GM18526 (cell line): ENCODE data around the gene LRMDA.

Experiments
- POLR2A ChIP-seq: IDR thresholded peaks from 3 replicates; pipeline ENCODE4 v1.6.1; 2011; ENCODE audit not compliant: insufficient read length; ENCODE audit errors: extremely low read depth

Gene LRMDA

DNA sequence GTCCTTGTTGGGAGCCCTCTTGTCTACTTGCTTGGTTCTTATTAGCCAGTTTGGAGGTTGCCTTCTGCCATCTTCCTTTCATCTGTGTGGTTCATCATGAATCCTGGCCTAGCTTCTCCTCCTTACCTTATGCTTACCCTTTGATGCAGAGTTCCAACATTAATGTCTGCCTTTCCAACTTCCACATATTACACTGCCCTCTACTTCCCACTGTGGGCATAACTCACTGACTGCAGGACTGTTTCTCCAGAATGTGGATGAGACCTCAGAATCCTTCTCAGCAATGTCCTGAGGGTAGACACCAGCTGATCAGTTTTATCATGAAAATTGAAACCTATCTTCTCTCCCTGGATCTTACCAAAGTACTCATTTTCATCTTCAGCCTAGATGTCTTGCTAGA is 491.0 kb downstream of the LRMDA start:
- TF ChIP-seq POLR2A, result no peak

DNA sequence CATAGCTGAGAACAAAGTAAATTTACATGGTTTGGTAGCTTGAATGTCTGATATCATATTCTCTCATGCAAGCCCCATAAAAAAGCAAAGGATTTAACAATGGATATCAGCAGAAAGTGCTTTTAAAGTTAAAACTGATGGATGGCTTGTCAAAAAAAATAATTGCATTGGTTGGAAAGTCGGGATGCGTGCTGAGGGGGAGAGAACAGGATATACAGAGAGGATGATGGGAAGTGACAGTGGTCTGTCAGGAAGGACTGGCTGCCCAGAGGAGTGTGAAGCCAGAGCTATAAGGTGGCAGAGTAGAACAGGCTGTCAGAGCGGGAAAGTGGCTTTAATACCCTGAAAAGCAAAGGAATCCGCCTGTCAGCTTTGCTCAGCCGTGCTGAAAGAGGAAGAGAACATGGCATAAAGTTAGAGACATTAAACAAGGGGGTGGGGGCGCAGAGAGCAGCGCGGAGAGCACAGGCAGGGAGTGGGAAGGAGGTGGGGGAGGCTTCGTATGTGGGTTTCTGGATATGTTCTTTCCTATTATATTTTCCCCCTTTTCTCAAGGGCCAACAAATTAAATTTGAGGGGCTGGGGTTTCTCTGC is 493.0 kb downstream of the LRMDA start:
- no peak for TF ChIP-seq POLR2A

DNA sequence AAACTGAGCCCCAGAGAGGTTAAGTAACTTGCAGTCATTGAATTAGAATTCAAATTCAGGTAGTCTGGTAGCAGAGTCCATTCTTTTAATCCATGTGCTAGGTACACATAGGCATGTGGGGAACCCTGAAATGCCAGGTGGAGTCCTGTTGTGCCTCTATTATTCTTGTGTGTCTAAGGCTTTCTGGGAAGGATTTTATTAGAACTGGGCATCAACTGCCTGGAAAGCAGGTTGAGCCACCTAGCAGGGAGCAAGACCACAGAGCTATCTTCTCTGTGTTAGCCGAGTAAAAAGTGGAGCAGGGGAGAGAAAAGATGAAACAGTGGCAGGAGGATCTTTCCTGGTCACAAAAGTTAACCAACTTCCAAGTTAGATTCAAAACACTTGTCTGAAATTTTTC is 494.6 kb downstream of the LRMDA start:
- TF ChIP-seq POLR2A, result no peak

DNA sequence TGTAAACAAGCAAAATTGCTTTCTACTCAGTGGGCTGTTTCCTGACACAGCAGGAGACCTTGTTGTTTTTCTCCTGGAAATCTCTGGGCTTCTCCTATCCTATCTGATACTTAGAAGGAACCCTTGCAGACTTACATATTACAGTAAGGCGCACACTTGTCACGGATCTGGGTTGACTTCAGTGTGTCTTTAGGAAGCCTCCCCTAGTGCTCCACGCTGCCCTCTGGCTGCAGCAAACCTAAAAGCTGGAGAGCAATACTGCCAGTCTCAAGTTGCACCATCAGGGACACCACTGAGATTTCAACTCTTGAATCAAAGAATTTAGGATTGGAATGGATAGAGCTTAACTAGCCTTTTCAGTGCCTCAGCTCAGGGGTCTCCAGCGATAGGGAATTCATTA is 495.3 kb downstream of the LRMDA start:
- TF ChIP-seq POLR2A, result no peak

DNA sequence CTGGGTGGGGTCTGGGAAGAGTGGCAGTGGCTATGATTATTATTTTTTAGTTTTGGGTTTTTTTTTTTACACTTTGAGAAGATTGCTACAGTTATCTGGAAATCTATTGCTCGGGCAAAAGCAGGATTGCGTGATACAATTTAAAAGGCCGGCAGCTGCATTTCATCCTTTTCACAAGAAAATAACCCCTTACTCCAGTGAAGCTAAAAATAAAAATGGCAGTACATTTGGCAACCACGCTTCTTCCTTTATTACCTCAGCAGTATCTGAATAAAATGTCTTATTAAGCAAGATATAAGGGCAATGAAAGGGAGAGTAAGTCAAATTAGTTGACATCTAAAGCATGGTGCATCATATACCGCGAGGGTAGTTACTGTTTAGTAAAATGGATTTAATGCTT is 496.8 kb downstream of the LRMDA start:
- no peak for TF ChIP-seq POLR2A

DNA sequence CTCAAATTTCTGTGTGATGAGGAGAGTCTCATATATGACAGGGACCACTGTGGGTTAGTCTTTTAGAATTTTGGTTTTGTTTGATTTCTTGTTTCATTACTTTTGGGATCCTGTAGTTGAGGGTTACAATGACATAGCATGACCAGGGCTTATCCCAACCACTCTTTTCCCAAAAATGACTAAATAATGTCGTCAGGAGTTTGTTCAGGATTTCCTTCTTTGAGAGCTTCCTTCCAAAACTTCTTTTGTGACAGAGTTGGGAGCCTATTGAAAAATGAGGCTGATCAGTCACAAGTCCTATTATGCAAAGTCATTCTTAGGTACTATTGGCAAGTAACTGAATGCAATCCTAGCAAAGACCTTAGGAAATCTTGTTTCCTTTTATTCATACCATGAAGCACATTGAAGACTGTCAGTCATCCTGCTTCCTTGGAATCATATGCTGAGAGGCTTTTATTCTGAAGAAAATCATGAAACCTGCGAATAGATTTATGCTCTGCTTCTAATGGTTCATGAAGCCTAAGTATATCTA is 498.3 kb downstream of the LRMDA start:
- no peak for TF ChIP-seq POLR2A

DNA sequence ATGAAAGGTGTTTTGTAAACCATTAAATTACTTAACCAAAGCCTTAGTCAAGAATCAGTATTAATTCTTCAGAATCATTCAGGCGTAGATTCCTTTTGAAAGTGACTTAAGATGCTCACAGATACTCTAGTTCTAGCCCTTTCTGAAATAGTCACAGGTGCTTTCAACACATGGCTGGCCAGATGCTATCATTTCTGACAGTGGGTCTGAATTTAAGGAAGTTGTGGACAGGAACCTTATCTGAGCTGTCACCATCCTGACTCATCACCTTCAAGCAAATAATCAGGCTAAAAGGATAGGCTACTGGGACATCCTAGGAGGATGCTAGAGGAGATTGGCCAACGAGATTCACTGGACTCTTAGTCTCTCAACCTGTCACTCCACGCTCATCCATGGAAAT is 501.5 kb downstream of the LRMDA start:
- no peak for TF ChIP-seq POLR2A

DNA sequence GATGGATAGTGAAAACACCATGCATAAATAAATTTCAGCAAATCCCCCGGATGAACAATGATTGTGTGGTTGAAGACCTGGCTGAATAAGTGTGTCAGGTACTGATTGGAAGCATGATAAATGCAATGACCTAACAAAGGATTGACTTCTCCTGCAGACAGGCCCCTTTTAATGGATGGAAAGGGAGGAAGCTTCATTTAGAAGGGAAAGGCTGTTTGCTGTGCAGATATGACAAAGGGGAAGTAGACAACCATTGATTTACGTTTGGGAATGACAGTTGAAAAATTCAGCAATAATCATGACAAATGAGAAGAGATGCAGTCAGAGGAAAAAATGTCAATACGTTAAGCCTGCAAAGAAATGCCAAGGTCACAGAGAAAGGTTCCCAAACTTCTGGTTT is 503.8 kb downstream of the LRMDA start:
- TF ChIP-seq POLR2A, result no peak

DNA sequence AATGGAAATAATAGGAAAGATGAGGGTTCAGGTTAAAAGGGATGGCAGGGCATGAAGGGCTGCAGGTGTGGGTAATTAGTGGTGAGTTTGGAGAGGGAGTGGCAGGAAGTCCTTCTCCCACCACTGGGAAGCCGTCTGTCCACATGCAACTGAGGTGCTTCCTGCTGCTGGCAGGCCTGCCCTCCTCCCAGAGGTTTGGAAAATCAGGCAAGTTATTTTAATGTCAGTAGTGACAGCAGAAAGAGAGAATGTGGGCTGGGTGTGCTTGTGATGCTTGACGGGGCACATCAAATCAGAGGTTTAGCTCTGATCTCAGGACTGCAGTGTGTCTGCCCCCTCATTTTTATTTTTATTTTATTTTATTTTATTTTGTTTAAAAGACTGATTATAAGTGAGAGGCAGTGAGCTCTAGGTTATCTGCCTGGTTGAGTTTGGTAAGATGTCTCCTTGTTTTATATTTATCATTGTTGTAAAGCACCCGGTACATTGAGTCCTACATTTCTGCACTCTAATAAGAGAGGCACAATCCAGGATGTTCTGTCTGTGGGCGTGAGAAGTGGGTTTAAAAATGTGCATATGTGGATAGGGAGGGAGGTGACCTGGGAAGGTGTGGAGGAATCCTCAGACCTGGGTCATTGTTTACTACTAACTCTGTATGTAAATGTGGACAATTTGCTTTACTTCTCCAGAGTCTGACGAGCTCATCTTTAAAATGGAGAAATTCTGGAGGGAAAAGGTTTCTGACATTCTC is 504.4 kb downstream of the LRMDA start:
- TF ChIP-seq POLR2A, result no peak

DNA sequence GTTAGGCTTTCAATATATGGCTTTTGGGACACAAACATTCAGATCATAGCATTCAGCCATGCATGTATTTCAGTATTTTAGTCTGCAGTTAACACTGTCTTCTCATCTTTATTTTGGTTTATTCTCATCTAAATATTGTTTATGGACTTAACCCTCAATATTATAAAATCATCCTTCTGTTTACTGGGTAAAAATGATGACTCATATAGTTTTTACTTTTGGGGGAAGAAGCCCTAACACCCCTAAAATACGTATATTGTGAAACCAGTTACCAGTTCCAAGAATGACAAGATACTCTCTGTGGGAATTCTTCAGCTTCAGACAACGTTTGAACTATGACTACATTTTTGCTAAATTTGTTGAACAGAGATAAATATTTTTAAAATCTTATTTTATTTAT is 505.4 kb downstream of the LRMDA start:
- no peak for TF ChIP-seq POLR2A

DNA sequence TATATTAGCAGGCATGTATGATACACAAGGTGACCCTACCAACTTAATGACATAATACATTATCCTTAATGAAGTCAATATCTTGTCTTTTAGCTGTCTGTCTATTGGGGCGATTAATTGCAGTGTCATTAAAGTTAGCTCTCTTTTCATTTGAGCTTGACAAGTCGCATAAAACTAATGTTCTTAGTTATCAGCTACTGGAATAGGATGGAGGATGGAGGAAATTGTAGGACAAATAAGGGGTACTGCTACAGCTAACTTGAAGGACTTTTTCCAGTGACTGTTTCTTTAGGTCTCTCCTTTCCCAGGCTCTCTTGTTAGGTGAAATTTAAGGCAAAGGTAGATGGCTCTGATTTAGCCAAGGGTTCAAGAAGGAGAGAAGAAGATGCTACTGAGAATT is 506.4 kb downstream of the LRMDA start:
- TF ChIP-seq POLR2A, result no peak

DNA sequence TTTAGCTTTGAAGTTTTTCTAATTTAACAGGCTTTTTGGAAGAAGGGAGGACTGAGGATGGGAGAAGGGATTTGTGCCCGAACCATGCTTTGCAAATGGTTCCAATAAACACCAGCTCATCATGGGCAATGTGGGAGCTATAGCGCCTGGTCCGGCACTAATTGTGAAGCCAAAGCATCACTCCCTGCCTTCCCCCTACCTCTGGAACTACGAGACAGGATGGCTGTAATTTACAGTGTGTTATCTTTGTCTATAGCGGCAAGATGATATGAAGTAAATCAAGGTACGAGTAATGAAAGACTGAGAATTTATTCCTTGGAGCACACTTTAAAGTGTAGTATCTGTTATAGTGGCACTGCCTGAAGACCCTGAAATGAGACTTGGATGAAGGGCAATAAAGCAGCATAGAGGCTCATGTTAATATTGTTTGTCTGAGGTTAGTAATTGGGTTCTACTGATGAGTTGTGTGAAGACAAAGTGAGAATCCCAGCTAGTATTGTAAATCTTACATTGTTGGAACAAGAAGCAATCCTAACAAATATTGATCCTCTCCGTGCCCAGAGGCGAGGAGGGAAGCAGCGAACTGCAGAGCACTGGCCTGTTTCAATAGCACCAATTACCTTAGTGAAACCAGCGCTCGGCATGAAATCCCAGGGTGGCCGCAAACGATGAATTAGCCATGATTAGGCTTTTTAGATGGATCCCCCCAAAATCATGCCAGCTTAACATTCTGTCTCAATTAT is 507.1 kb downstream of the LRMDA start:
- no peak for TF ChIP-seq POLR2A

DNA sequence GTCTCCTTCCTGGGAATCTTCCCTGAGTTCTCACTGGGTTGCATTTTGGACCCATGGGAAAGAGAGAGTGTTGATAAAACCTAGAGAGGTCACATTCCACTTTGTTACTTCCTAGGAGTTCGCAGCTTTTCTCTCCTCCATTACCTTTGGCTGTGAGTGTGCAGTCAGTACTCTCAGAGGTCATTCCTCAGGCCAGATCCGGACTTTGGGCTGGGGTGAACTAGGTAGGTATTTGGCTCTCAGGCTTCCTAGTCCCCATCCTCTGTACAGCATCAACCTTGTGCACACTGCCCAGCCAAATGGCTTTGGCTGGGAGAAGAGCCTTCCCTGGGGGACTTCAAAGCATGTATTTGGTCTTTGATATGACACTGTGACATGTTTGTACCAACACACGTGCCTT is 508.1 kb downstream of the LRMDA start:
- TF ChIP-seq POLR2A, result no peak

DNA sequence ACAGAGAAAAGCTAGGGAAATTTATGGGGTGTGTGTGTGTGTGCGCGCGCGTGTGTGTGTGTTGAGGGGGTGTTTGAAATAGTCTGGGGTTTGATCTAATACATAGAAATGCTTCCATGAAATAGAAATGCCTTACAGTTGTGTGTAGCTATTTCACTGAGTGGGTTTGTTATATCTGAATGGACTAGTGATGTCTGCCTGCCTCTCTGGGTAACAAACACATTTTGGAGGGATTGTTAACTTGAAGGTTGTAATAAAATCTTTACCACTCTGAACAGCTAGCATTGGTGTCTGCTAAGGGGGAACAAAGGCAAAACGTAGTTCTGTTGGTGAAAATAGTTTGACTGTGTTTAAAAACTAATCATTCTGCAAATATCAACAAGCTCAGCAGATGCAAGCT is 509.3 kb downstream of the LRMDA start:
- no peak for TF ChIP-seq POLR2A

DNA sequence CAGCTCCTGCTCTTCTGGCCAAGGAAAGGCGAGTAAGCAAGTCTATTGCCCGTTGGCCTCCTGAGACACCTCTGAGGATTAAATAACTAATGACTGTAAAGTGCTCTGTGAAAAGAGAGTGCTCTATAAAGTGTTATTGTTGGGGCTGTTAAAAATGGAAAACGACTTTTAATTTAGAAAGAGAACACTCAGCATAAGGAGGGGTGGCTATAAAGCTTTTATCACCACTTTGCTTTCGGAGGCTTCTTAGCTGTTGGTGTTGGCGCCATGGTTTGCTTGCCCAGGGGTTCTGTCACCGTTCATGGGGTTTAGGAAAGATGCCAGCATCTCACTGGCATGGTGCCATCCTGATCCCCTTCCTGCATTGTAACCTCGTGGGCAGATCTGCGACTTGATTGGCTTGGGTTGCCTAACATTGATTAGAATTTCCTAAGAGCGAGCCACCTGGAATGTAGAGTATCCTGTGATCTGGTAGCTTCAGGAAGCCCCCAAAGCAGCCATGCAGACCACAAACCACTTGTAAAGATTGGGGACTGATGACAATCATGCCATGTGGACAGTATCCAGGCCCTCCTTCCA is 509.9 kb downstream of the LRMDA start:
- no peak for TF ChIP-seq POLR2A

DNA sequence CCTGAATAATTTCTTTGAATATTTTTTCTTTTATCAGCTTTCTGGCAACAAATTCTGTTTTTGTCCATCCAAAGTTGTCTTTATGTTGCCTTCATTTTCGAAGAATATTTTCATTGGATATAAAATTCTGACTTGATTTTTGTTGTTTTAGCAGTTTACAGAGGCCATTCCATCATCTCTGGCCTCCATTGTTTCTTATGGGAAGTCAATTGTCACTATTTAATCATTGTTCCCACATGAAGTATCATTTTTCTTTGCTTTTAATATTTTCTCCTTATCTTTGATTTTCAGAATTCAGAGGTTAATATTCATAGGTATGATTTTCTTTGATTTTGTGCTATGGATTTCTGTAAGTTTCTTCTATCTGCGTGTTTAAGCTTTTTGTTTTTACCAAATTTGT is 512.6 kb downstream of the LRMDA start:
- no peak for TF ChIP-seq POLR2A
